ENCODE measurements around the gene AK2.

GRCh38 chr1:33009561-33009960 lies 27.1 kb downstream of the AK2 start:
- TF ChIP-seq OSR1 (CRISPR knock-in tag; IDR thresholded peaks at IDR 0.05) (no peak), ARNTL (CRISPR knock-in tag; IDR thresholded peaks at IDR 0.05; ENCODE audit: borderline replicate concordance, low read depth) (no peak), ZFP30 (CRISPR knock-in tag; IDR thresholded peaks at IDR 0.05) (no peak), ZC3H10 (CRISPR knock-in tag; IDR thresholded peaks at IDR 0.05) (no peak), TSHZ2 (CRISPR knock-in tag; IDR thresholded peaks at IDR 0.05) (no peak)

All from SK-N-SH treated with all-trans-retinoic acid at 6 μM for 48 hours (cell line).